HL-60 (cell line): ENCODE results near the gene CFAP251.

Experiments used
- DNase-seq, 2 experiments: peaks; one replicate each; pipeline ENCODE4 v3.0.0-alpha.2; 2010 to 2020; ENCODE audit warnings: low read depth in 1 of 2, low spot score in 1 of 2
- H3K27ac ChIP-seq: fragments of 250-450 bp; sonication (Bioruptor Pico); replicated peaks from 2 replicates; pipeline ENCODE4 v1.5.1; 2020; ENCODE audit warnings: mild to moderate bottlenecking, moderate library complexity
- H3K27me3 ChIP-seq: fragments of 250-450 bp; sonication (Bioruptor Pico); 2 replicates; pipeline ENCODE4 v1.5.1; 2021; ENCODE audit warnings: mild to moderate bottlenecking, moderate library complexity; ENCODE audit not compliant: insufficient read depth, poor library complexity, severe bottlenecking
- H3K4me3 ChIP-seq: replicated peaks from 2 replicates; pipeline ENCODE4 v1.5.1; 2011; ENCODE audit warnings: mild to moderate bottlenecking, control low read depth, low read length; ENCODE audit not compliant: insufficient read depth
- CTCF ChIP-seq: IDR thresholded peaks from one replicate; pipeline ENCODE4 v1.5.1; 2011; ENCODE audit warnings: low read length, control low read depth, inconsistent platforms; ENCODE audit not compliant: insufficient read depth
- GABPA ChIP-seq: IDR thresholded peaks from 2 replicates; pipeline ENCODE4 v1.6.1; 2012; ENCODE audit warnings: low read depth
- POLR2AphosphoS5 ChIP-seq: IDR thresholded peaks from 2 replicates; pipeline ENCODE4 v1.6.1; 2012; ENCODE audit warnings: low read depth
- REST ChIP-seq: IDR thresholded peaks from 2 replicates; pipeline ENCODE4 v1.6.1; 2012; ENCODE audit warnings: low read depth; ENCODE audit not compliant: insufficient replicate concordance
- SPI1 ChIP-seq: IDR thresholded peaks from 2 replicates; pipeline ENCODE4 v1.6.1; 2012; ENCODE audit warnings: low read depth, mild to moderate bottlenecking, borderline replicate concordance

CFAP251 gene

GRCh38 chr12:121966959-121967358 is 48.6 kb downstream of the CFAP251 start:
- Histone ChIP-seq H3K4me3 (no peak overlapping the region), H3K27ac (no peak overlapping the region), H3K27me3 (no peaks in the 10 kb centered on the region)
- TF ChIP-seq CTCF (no peak), POLR2AphosphoS5 (no peak)
- DNase-seq: no peak

GRCh38 chr12:121968876-121969275 is 50.5 kb downstream of the CFAP251 start:
- peak overlapping the region; percentile 64 for H3K27ac ChIP-seq
- peak; percentile 39 for TF ChIP-seq REST
- peak; percentile 80; the same call in 1 of the 2 replicates for TF ChIP-seq SPI1
- TF ChIP-seq GABPA: no peak
- peak; percentile 88 for TF ChIP-seq POLR2AphosphoS5
- DNase-seq: peak; percentile 41 to 86
- H3K27me3 ChIP-seq: no peaks in the 10 kb centered on the region
- no peak overlapping the region for H3K4me3 ChIP-seq

- peak overlapping the region; percentile 64 for H3K27ac ChIP-seq
- no peak overlapping the region for H3K4me3 ChIP-seq
- no peak for DNase-seq
- TF ChIP-seq POLR2AphosphoS5: no peak
- TF ChIP-seq GABPA: no peak
- no peak for TF ChIP-seq CTCF
- no peak for TF ChIP-seq REST
- TF ChIP-seq SPI1: no peak
- no peaks in the 10 kb centered on the region for H3K27me3 ChIP-seq
Observed at GRCh38 chr12:121969726-121970125, 51.3 kb downstream of the CFAP251 start.

GRCh38 chr12:121970581-121971300 is 52.3 kb downstream of the CFAP251 start:
- no peak for TF ChIP-seq POLR2AphosphoS5
- no peak for TF ChIP-seq GABPA
- DNase-seq: no peak
- Histone ChIP-seq H3K27ac (no peak overlapping the region), H3K4me3 (no peak overlapping the region), H3K27me3 (no peaks in the 10 kb centered on the region)
